Activated T-cell treated with anti-CD3 and anti-CD28 coated beads for 48 hours (primary cell): ENCODE measurements around the gene SAFB.

ENCODE experiments used
- DNase-seq: peaks from one replicate; pipeline ENCODE4 v3.0.0-alpha.2; 2020; ENCODE audit warnings: low read depth

The SAFB gene

DNA sequence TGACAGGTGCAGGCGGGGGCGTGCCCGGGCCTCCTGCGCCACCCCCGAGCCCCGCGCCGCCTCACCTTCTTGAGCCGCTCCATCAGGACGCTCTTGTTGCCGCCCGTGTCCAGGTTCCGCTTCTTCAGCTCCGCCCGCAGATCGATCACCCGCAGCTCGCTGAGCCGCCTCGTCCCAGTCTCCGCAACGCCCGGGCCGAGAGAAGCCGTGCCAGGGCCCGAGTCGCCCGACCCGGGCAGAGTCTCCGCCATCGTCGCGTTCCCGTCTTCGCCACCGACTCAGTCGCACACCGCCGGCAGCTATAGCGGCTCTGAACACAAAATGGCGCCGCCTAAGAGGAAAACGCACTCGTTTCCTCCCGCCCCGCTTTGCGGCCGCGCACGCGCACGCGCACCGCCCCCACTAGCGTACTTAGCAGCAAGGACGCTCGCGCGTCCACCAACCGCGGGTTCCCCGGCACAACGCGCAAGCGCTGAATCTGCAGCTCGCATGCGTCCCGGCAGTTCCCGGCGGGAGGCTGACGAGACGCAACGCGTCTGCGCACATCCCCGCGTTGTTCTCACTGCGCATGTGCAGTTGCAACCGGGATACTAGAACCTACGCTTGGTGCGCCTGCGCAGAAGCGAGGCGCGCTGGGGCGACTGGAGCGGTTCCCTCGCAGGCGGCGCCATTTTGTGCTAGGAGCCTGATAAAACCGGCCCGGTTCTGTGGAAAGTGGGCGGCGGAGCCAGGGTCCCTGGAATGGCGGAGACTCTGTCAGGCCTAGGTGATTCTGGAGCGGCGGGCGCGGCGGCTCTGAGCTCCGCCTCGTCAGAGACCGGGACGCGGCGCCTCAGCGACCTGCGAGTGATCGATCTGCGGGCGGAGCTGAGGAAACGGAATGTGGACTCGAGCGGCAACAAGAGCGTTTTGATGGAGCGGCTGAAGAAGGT is at the start of gene SAFB, which contains the start of gene SAFB2:
Gene SAFB, plus strand, starts transcription at position 619 of the 932 bp plus-strand sequence. Its CDS starts 123 bp downstream, at position 742.
Gene SAFB2, minus strand, starts transcription at position 312 of the 932 bp plus-strand sequence. Its CDS starts 61 bp downstream, at position 251.
- peak; percentile 99 for DNase-seq

DNA sequence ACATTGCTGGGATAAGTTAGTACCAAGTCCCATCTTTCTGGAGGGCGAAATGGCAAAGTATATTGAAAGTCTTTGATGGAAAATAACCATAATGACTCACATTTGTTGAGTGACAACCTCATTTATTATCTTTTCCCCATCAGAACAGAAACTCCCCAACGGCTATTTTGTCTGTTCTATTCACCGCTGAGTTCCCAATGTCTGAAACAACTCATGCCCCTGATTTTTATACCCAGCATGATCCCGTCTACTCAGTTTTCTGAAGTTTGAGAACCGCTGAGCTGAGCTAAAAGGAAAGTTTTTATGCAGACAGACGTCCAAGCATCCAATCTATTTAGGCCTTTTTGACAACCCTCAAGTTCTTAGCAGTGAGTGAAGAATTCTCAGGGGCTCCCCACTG is 47.3 kb upstream of the SAFB start:
- DNase-seq, result no peak

- peak; percentile 66 for DNase-seq
Observed at GRCh38 chr19:5578097-5578846, 44.6 kb upstream of the SAFB start.

- no peak for DNase-seq
Observed at GRCh38 chr19:5579286-5579685, 43.6 kb upstream of the SAFB start.

DNA sequence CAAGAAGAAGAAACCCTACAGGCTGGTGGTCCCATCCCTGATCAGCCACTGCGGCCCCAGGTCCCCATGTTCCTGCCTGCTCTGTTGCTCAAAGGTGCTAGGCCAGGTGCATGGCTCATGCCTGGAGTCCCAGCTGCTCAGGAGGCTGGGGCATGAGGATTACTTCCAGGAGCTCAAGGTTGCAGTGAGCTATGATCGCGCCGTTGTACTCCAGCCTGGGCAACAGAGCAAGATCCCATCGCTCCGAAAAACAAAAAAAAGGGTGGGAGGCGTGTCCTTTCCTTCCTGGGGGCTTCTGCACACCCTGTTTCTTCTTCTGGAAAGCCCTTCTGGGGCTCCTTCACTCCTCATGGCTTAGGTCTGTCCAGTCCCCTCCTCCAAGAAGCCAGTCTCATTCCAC is 43.2 kb upstream of the SAFB start:
- DNase-seq, result no peak

GRCh38 chr19:5580161-5580571 is 42.7 kb upstream of the SAFB start:
- no peak for DNase-seq

- peak; percentile 33 for DNase-seq
Observed at GRCh38 chr19:5585461-5586299, 37.2 kb upstream of the SAFB start.

- DNase-seq, result no peak
Observed at GRCh38 chr19:5586300-5587070, 36.4 kb upstream of the SAFB start.

DNA sequence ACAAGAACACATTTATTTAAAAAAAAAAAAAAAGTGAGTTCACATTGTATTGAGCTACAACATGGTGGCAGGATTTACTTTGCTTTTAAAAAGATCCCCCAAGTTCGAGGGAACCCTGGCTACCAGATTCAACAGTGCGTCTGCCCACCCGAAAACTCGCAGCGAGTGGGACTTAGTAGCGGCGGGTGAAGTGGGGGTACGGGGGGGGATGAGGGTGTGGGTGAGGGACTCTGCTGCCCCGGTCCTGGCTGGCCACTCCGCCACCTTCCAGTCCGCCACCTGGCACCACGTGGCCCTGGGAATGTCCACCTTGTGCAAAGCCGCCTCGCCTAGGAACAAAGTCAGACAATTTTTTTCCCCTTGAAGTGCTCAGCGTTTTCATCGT is 35.8 kb upstream of the SAFB start:
- DNase-seq, result no peak

DNA sequence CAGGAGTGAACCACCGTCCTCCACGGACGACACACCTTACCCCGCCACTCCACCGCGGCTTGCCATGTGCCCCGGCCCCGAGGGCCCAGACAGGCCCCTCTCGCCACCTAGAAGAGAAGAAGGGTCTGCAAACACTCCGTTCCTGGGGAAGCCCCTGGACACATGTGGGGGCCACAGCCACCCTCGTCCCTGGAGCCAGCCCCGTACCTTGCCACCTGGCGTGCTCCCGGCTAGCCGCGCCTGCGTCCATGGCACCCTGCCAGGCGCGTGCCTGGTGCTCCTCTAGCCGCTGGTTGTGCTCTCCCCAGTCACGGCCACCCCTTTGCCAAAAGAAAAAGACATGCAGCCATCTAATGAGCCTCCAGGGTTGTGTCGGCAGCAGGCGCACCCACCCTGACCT is 35.2 kb upstream of the SAFB start:
- no peak for DNase-seq

DNA sequence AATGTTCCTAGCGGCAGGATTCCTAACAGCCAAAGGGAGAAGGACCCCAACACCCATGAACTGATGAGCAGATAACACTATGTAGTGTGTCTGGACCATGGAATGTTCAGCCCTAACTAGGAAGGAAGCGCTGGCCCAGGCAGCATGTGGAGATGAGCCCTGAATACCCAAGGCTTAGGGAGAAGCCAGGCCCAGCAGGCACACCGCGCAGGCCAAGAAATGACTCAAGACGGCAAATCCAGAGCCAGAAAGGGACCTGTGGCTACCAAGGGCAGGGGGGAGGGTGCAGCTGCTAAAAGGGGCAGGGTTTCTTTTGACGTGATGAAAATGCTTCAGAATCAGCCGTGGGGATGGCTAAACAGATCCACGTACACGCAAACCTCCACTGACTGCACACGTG is 34.4 kb upstream of the SAFB start:
- no peak for DNase-seq

- no peak for DNase-seq
Observed at GRCh38 chr19:5588906-5589676, 33.8 kb upstream of the SAFB start.

DNA sequence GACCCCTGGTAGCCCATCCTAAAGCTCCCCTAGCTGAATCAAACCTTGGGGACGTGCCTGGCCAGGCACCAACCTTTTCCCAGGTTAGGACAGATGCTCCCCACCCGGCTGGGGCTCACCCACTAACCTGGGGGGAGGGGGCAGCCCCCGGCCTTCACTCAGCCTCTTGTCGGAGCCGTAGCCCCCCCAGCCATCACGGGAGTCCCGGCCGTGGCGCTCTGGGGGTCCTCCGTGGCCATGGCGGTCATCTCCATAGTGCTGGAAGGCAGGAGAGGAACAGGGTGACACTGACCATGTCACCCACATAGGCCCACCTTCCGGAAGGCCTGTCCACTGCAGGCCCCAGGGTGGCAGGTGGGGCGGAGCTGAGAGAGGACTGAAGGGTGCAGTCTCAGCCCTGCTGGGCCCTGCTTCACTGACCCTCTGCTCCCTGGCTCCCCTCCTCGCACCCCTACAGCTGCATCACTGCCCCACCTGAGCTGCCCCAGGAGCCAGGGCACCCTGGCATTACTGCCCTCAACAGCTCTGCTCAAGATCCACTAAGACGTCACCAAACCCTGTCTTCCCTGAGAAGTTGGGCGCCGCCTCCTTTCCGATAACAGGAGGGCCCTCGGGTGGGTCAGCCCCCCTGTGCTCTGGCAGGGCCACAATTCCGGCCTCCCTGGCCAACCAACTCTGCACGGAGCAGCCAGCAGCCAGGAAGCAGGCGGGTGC is 32.6 kb upstream of the SAFB start:
- DNase-seq, result no peak

- no peak for DNase-seq
Observed at GRCh38 chr19:5590865-5591154, 32.1 kb upstream of the SAFB start.

GRCh38 chr19:5591476-5591875 is 31.4 kb upstream of the SAFB start:
- no peak for DNase-seq

- DNase-seq, result no peak
Observed at GRCh38 chr19:5592531-5593342, 30.1 kb upstream of the SAFB start.

DNA sequence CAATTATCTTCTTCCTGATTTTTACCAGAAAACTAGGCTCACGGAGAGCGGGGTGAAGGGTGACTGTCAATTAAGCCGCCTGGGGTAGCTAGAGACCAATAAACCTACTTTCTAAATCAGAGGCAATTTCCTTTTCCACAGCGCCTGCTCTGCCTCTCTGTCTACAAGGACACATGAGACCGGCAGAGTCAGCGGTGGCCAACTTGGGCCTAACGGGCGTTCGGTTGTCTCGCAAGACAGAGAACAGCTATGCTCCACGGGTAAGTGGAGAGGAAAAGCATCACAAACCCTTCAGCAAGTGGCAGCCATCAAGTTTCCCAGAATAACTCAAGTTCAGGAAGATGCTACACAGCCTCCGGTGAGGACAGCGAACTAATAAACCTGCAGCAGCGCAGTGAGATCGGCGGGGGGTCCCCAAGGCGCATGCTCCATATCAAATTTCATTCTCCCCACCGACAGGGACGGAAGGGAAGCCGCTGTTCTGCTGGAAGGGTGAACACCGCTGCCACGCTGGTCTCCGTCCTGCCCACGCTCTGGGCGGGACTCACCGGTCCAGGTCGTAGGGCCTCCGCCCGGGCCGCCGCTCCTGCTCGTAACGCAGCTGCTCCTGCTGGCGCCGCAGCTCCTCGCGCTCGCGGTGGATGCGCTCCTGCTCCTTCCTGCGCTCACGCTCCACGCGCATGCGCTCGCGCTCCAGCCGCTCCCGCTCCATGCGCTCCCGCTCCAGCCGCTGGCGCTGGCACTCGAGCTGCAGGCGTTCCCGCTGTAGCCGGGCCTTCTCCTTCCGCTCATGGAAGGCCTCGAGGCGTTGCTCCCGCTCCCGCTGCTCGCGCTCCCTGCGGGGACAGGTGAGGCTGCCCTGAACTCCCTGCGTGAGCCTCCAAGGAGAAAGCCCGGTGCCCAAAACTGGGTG is 29.3 kb upstream of the SAFB start:
- no peak for DNase-seq

GRCh38 chr19:5594521-5594950 is 28.3 kb upstream of the SAFB start:
- no peak for DNase-seq
